ENCODE results near the gene F2RL1.
"Not testable (repeated sequence)": the region's sequence is repeated elsewhere in the genome, so short reads cannot be mapped to it uniquely, and the experiment has no call there.

Gene F2RL1

DNA sequence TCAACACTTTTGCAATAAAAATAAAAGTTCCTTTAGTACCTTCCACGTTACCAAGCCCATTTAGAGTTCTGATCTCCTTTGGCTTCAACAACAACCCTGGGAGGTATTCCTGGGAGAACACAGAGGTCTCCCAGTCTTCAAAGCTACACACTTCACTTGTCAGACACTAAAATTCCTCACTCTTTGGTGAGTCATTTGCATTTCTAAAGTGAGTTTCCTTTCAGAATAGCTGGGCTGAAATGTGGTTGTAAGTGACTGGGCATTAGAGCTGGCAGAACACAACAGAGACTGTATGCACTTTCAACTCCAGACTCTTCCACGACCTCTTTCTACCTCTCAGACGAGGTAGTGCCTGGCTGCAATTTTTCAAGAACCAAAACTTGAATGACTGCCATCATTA lies 11.5 kb upstream of the F2RL1 start:
- peak; percentile 1 for DNase-seq

DNA sequence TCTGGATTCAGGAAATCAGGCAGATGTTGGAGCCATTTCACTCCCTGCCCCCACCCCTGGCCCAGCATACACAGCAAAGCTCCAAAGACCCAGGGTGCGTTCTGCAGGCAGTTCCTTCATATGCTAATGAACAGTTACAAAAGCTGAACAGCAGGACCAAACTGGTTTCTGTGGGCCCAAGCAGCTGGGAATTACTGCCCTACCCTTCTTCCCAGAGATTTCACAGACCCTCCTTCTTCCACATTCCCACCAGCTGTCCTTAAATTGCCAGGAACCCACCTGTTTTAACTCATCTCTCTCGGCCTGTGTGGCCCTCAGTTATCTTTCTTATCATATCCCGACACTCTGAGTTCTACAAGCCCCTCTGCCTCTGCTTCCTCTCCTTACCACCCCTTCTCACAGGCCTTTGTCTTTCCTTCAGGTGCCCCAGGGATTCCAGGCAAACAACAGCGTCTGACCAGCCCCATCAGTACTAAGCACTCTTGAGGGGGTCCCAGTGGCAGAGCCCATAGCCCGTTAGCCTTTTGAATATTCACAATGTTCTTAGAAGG lies 10.6 kb upstream of the F2RL1 start:
- DNase-seq = no peak

DNA sequence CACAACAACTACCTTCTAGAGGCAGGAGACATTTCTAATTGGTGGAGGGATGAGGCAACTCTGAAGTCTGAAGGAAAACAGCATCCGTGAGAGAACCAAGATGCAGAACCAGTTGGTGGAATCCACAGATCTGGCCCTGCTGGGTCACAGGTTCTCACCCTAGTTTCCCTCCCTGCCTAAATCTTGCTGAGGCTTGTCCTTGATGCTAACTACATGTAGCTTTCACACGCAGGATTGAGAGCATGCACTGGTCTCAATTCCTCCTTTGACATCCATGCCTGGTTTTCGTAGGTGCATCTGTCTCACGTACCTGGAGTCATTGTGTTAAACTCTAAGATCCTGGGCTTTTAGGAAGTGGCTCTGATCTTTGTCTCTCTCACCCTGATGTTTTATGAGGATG lies 9.7 kb upstream of the F2RL1 start:
- no peak for DNase-seq

DNA sequence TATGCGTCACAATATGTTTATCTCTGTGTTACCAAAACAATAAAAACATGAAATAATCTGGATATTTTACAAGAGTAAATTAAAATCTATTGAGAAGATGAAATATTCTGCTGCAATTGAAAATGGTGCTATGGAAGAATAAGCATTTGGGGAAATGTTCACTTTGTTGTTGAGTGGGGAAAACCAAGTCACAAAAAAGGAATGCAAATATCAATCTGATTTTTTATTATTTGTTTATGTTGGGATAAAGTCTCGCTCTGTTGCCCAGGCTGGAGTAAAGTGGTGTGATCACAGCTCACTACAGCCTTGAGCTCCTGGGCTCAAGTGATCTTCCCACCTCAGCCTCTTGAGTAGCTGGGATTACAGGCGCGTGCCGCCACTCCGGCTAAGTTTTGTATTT lies 8.6 kb upstream of the F2RL1 start:
- no peak for DNase-seq

DNA sequence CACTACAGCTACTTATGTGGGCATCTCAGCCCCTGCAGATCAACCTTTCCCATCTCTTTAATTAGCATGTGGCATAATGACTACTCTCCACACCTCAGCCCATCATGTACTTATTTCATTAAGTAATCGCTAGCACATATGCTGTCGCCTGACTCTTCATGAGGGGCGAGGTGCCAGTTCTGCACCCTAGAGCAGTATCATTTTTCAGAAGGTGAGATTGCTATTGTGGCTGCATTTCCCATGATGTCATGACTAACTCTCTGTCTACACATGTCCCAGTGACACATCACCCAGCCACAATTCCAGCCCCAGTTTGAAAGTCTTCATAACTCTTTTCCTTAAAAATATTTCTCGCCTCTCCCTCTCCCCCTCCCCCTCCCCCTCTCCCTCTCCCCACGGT lies 7.6 kb upstream of the F2RL1 start:
- no peak for DNase-seq

DNA sequence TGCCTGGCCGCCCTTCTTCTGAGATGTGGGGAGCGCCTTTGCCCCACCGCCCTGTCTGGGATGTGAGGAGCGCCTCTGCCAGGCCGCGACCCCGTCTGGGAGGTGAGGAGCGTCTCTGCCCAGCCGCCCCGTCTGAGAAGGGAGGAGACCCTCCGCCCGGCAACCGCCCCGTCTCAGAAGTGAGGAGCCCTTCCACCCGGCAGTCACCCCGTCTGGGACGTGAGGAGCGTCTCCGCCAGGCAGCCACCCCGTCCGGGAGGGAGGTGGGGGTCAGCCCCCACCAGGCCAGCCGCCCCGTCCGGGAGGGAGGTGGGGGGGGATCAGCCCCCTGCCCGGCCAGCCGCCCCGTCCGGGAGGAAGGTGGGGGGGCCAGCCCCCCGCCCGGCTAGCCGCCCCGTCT lies 6.6 kb upstream of the F2RL1 start:
- not testable (repeated sequence) for DNase-seq

DNA sequence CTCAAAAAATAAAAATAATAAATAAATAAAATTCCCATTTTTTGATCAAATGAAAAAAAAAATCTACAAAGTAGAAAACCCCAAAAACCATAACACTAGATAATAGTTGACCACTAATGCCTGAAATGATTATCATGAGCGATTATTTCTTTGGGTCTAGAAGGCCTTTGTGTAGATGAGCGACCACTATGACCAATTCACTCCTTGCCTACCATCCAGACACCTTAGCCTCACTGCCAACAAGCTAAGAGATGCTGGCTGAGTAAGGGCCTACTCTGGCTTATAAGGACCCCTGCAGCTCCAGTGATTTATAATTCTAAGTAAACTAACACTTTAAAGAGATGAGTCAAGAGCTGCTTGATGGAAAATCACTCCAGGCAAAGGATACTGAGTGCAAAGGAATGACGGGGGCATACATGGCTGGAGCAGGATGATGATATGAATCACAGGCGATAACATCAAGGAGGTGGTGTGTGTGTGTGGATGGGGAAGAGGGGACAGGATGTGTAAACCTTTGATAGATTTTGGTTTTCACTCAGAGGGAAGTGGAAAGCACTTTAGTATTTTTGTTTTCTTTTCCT lies 4.8 kb upstream of the F2RL1 start:
- DNase-seq = peak; percentile 80

DNA sequence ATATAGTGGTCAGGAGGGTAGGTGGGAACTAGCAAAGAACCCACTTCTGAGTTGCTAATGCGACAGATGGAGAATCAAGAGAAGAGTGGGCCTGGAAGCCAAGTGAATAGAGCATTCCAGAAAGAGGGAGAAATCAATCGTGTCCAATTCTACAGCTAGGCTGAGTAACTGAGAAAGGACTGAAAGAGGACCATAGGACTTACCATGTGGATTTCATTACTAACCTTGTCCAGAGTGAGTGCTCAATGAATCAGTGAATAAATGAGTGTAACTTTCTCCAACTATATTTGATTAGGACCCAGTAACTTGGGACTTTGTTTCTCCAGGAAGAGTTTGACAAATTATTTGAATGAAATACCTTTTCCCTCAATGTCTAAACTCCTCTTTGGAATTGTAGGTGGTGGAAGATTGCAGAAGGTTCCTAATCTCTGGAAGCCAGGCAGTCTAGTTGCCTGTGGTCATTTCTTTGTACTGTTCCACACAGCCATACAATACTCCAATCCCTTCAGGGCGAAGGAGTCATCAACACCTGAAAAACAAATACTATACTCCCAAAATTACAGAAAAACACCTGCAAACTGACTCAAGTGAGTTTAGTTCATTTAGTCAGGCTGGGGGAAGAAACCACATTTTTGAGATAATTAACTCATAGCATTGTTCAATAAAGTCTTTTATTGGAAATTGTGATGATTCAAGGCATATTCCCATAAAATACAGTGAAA lies 2.6 kb upstream of the F2RL1 start:
- no peak for DNase-seq

DNA sequence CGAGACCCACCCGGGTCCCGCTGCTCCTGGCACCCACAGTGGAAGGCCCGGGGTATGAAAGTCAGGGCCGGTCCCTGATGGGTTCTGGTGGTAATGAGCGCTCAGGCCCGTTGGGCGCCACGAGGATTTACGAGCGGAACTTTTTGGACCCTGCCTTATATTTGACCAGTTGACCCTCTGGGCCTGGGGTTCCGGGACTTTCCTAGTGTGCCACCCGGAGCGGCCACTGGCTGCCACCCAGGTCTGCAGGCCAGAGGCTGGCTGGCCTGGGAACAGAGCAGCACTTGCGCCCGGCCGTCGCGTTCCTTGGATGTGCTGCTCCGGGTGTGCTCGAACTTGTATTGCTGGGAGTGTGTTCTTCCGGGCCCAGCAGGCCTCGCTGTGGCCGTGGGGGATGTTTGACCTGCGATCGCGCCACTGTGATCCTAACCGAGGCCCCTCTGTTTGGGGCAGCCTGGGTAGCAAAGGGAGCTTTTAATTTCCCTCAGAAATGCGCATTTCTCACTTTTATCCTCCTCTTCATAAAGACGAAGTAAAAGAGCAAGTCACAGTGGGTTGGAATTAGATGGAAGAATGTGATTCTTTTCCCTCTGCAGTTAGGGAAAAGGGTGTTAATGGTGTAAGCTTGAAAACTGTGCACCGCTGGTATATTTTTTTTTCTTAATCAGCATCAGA lies 1.2 kb downstream of the F2RL1 start:
- no peak for DNase-seq

DNA sequence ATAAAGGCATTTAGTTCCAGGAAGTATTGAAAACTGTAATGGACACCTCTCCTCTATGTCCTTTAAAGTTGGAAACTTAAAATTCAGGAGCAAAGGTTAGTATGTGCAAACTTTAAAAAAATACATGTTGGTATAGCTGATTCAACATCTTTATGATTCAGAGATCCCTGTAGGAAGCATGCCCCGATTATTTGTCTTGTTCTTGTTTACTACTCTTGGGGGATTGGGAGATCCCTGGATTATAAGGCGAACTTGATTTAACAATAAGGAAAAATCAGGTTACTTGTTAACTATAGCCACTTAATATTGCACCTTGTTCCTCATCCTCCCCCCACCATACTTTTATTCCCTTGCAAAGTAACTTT lies 1.7 kb downstream of the F2RL1 start:
- DNase-seq = no peak

DNA sequence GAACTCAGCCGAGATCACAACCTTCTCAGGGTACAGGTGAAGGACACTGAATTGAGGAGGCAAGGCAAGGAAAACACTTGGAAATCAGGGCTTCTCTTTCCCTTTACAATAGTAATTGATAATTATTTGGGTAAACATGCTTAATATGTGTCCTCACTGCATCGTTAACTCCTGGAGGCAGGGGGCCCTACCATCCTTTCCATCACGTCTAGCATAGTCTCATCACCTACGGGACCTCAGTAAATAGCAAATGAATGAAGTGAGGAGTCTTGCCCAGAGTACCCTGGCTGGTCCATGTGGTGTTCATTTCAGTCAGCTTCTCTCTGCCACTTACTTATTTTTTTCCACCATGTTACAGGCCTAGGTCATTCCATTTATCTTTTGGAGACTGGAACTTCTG lies 2.3 kb downstream of the F2RL1 start:
- DNase-seq = no peak

DNA sequence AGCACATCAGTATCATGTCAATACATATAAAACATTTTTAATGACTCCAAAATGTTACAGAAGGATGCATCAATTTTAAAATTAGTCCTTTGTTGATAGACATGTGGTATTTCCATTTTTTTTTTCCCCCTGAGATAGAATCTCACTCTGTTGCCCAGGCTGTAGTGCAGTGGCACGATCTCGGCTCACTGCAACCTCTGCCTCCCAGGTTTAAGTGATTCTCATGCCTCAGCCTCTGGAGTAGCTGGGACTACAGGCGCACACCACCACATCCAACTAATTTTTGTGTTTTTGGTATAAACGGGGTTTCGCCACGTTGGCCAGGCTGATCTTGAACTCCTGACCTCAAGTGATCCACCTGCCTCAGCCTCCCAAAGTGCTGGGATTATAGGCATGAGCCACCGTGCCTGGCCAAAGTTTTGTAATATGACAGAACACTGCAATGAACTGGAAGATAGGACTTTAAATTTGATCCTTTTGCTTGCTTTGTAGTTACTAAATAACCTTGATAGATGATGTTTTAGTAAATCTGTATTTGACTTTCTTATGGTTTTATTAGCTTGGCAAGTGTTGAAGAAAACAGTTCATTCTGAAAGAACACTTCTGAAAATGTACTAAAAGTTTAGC lies 3.4 kb downstream of the F2RL1 start:
- not testable (repeated sequence) for DNase-seq

DNA sequence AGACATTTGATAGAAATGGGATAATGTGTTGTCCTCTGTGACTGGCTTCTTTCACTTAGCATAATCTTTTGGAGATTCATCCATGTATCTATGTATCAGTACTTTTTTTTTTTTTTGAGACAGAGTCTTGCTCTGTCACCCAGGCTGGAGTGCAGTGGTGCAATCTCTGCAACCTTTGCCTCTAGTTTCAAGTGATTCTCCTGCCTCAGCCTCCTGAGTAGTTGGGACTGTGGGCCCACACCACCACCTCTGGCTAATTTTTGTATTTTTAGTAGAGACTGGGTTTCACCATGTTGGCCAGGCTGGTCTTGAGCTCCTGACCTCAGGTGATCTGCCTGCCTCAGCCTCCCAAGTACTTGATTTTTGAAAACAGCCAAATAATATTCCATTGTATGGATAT lies 7.6 kb downstream of the F2RL1 start:
- DNase-seq = not testable (repeated sequence)

DNA sequence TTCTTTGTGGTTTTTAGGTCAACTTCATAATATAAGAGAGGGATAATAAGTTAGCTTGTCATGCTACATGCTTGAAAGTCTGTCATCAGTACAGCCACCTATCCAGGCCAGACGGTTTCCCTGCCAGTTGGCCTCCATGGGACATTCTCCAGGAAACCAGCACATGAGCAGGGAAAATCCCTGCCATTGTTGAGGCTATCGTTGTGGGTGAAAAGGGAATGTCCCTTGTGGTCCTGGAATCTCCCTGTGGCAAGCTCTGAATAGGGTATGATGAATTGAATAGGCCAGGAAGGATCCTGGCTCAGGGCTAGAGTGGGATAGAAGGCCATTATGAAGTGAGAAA lies 12.3 kb downstream of the F2RL1 start:
- DNase-seq = peak; percentile 17

DNA sequence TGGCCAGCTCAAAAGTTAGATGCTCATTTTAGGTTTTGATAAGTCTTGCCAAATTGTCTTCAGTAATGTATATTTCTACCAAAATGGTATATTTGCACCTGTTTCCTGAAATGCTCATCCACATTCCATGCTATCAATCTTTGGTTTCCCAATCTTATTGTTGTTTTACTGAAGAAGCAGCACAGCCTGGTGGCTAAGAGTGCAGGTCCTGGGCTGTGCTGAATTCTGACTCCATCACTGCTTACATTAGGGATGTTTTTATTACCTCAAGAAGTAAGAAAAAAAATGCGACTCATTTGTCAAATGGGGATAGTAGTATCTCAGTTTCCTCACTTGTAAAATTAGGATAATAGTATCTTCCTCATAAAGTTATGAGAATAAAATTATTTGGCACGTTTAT lies 17.4 kb downstream of the F2RL1 start:
- no peak for DNase-seq

DNA sequence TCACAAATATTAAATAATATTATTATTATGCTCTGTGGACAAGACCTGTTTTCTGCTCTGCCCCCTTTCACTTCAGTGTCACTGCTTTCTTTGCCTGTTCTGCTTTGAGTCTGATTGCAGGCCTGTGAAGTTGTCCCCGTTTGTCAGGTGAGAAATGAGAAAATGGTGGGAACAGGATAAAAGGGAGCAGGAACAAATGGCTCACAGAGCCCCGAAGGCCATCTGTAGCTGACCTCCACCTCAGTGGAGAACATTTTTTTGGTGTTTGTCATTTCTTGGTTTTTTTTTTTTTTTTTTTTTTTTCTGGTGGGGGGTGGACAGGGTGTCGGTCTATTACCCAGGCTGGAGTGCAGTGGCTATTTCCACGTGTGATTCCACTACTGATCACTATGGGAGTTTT lies 17.8 kb downstream of the F2RL1 start:
- no peak for DNase-seq

DNA sequence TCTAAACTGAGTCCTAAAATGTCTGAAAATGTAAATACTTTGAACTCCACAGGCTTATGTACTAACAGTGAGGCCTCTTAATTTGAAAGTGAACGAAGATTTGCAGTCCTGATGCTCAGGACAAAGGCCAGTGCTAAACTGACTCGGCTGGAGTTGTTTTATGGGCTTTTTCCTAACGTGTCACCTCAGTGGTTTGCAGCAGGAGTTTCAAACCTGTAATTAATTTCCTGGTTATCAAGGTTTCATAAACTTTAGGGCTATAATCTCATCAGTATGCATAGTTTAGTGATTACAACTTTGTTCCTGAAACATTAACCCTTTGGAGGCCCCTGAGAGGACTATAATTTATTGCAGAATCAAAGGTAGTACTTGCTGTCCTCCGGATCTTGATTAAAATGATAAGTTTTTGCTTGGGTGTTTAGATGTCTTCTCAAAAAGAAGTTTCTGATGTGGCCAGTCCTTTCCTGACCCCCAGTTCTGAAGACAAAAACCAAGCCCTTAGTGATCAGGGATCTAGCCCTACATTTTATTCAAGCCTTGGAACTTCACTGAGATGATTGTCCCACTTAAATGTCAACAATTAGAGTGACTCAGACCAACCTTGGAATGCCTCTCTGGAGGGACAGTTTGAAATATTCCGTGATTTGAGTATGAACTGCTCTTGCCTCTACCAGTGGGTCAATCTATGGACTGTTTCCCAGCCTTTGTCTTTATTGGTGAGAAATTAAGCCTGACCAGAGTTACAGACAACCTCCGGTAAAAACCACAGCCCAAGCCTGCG lies 19.8 kb downstream of the F2RL1 start:
- DNase-seq = peak; percentile 26

DNA sequence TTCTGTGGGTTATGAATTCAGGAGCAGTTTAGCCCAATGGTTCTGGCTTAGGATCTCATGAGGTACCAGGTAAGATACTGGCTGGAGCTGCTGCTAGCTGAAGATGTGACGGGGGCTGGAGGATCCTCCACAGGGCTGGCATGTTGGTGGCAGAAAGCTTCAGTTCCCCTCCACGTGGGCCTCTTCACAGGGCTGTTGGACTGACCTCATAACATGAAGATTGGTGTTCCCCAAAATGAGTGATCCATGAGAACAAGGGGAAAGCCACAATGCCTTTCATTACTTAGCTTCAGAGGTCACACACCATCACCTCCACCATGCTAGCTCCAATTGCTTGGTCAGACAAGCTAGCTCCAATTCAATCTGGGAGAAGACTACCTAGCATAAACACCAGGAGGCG lies 22.5 kb downstream of the F2RL1 start:
- no peak for DNase-seq

DNA sequence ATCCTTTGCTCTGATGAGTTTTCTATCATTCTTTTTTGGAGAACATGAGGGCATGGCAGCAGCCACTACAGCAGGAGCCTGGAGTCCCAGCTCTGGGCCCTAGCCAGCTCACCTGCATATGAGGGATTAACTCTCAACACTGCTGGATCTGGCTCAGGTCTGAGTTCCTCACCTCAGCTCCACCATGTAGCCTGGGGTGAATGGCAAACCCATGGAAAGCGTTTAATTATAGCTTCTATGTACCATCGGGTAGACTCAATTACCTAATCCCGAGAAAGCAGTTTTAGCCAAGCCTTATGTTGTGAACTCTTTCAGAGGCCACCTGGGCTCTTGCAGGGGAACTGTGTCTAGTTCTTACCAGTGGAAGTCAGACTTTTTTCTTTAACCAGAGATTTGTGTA lies 27.1 kb downstream of the F2RL1 start:
- no peak for DNase-seq

DNA sequence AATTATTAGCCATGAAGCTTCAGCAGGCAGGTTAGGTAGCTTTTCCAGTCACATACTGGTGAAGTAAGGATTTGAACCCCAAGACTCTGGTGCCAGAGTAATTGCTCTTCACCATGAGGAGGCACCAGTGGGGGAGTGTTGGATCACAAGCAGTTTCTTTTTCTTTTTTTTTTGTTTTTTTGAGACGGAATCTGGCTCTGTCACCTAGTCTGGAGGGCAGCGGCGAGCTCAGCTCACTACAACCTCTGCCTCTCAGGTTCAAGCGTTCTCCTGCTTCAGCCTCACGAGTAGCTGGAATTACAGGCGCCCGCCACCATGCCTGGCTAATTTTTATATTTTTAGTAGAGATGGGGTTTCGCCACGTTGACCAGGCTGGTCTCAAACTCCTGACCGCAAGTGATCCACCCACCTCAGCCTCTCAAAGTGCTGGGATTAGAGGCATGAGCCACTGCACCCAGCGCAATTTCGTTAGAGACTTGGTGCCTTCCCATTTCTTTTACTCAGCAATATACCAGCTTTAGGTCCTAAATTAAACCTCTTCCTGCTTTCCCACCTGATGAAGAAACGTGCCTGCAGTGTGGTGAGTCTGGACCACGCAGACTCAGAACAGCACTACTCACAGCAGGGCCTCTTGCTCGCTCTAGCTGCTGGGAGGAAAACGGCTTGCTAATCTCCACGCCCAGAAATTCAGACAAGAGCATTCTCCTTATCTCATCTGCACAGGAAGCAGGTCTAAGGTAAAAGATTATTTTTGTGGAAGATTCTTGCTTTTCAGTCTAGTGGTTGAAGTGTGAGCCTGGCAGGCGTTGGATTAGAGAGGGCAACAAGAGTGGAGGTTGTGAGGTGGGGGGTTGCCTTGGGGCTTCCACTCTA lies 30.8 kb downstream of the F2RL1 start, which contains the start of gene S100Z:
S100Z (plus strand) TSS at position 596 of the 873 bp plus-strand sequence. CDS start 25,346 bp downstream, outside the sequence.
- DNase-seq = no peak

DNA sequence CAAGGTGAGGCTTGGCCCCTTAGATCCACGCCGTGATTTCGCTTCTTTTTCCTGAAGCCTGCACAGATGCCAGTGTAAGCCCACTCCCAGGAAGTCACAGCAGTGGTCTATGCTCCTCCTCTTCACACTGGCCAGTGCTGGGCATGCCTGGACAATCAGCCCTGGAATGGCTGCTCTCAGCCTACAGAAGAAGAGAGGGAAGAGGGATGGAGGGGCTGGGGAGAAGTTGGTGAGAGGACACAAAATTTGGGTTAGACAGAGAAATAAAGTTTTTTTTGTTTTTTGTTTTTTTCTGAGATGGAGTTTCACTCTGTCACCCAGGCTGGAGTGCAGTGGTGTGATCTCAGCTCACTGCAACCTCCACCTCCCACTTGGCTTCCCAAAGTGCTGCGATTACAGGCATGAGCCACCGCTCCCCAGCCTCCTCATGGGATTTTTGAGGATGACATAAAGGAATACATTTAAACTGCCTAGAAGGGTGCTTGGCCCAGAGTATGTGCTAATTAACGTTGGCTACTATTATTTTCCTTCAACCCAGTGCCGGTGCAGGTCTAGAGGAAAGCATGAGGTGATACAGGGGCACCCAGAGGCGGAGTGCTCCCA lies 31.8 kb downstream of the F2RL1 start:
- no peak for DNase-seq

All from T1000 (cell line).